Right kidney (tissue), 1 donor: Measurements from ENCODE around the gene RAB3GAP1.
"Not testable (repeated sequence)": the region's sequence is repeated elsewhere in the genome, so short reads cannot be mapped to it uniquely, and the experiment has no call there.

ENCODE experiments used
- DNase-seq: peaks from one replicate; pipeline ENCODE4 v3.0.0-alpha.2; 2016

The RAB3GAP1 gene

DNA sequence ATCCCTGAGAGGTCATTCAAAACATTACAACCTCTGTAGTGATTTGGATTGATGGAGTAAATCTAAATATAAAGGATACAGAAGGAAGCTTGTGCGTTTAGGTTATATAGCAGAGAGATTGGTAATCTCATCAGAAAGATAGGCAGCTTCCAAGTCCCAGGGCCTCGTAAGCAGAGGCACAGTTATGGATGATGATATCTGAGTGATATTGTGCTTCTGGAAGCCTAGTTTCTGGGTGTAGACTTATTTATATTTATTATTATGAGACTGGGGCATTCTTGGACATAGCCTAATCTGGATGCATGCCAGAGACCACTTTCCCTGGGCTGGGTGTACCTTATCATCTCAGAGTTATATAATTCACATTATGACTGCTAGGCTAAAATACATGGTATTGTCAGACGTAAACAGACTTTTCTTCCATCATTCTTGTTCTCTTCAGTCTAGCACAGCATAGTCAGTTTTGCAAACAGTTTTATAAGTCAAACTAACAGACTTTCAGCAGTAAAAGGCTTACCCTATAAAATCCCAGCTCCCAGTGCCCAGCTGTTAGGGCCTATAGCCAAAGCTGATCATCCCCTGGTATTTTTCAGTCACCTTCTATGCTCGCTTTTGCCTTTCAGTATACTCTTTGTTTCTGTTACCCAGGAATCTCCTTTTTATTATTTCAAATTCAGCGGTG is 47.9 kb downstream of the RAB3GAP1 start:
- DNase-seq, result no peak

DNA sequence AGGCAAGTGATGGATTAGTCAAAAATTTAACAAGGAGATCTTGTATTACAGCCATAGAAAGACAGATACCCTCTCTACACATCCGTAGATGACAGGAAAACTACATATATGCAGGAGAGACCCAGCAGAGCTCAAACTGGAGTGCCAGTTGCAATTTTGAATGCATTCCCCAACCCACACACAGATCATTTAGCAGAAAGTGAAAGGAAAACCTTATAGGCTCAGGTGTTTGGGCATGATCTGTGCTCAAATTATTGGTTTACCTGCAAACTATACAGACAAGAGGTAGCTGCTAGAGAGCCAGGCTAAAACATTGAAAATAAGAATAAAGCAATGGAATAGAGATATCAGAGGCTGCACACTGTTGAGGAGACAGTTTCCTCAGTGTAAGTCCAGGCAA is 51.8 kb downstream of the RAB3GAP1 start:
- DNase-seq, result no peak

DNA sequence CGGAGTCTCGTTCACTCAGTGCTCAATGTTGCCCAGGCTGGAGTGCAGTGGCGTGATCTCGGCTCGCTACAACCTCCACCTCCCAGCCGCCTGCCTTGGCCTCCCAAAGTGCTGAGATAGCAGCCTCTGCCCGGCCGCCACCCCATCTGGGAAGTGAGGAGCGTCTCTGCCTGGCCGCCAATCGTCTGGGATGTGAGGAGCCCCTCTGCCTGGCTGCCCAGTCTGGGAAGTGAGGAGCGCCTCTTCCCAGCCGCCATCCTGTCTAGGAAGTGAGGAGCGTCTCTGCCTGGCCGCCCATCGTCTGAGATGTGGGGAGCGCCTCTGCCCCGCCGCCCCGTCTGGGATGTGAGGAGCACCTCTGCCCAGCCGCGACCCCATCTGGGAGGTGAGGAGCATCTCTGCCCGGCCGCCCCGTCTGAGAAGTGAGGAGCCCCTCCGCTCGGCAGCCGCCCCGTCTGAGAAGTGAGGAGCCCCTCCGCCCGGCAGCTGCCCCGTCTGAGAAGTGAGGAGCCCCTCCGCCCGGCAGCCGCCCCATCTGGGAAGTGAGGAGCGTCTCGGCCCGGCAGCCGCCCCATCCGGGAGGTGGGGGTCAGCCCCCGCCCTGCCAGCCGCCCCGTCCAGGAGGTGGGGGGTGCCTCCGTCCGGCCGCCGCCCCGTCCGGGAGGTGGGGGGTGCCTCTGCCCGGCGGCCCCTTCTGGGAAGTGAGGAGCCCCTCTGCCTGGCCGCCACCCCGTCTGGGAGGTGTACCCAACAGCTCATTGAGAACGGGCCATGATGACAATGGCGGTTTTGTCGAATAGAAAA is 53.6 kb downstream of the RAB3GAP1 start:
- DNase-seq, result not testable (repeated sequence)

DNA sequence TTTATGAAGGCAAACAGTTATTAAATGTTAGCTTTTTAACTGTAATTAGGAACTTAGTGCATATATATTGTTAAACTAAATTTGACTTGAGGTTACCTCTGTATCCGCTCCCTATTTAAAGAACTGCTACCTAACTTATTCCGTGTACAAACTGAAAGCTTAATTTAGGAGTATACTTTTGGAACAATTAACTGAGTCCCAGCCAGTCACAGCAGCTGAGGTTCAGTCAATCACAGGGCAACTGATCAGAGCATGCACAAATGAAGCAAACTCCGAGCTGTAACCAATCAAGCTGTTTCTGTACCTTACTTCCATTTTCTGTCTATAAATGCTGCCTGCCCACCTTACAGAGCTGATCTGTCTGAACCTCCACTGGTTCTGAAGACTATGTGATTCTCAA is 61.2 kb downstream of the RAB3GAP1 start:
- no peak for DNase-seq

DNA sequence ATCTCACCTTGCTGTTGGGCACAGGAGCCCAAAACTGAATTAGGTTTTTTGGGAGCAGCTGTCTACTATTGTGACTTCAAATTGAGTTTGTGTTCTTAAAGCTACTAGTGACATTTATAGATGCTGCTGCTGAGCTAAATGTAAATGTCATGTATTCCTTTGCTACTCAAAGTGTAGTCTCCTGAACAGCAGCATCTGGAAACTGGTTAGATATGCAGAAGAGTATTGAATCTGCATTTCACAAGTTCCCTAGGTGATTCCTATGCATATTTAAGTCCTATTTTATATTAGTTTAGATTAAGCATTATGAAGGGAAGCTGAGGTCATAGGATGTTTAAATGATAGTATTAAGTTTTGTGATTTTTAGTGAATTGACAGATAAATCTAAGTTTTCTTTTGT is 67.5 kb downstream of the RAB3GAP1 start:
- DNase-seq, result no peak

DNA sequence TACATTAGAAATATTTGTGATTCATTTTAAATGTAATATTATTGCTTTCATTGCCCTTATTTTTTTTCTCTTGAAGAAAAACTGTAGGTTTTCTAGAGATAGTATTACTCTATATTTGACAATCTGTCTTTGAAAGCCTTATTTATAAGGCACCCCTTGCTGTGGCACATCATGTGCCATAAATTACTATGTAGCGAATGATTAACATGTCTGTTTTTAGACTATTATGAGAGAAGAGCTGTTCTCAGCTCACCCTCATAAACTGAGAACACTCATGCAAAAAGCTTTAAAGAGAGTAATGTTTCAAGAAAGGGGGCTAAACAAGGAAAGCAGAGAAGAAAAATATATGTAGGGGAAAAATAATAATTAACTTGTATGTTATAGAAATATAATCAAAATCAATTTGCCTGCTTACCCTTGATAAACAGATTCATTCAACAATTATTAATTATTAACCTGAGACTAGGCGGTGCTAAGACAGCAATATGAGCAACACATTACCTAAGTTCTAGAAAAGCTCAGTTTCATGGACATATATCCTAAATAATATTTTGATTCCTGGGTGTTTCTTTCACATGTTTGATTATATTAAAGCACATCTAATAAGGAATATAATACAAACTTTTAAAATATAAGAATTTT is 69.0 kb downstream of the RAB3GAP1 start:
- no peak for DNase-seq

DNA sequence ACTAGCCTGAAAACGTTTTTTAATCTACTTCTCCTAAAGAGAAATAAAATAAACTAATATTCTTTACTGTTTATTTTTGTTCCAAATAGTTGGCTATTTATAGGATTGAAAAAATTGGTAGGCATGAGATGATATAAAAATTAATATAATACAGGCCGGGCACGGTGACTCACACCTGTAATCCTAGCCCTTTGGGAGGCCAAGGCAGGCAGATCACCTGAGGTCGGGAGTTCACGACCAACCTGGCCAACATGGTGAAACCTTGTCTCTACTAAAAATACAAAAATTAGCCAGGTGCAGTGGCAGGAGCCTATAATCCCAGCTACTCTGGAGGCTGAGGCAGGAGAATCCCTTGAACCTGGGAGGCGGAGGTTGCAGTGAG is 69.6 kb downstream of the RAB3GAP1 start:
- DNase-seq, result not testable (repeated sequence)

DNA sequence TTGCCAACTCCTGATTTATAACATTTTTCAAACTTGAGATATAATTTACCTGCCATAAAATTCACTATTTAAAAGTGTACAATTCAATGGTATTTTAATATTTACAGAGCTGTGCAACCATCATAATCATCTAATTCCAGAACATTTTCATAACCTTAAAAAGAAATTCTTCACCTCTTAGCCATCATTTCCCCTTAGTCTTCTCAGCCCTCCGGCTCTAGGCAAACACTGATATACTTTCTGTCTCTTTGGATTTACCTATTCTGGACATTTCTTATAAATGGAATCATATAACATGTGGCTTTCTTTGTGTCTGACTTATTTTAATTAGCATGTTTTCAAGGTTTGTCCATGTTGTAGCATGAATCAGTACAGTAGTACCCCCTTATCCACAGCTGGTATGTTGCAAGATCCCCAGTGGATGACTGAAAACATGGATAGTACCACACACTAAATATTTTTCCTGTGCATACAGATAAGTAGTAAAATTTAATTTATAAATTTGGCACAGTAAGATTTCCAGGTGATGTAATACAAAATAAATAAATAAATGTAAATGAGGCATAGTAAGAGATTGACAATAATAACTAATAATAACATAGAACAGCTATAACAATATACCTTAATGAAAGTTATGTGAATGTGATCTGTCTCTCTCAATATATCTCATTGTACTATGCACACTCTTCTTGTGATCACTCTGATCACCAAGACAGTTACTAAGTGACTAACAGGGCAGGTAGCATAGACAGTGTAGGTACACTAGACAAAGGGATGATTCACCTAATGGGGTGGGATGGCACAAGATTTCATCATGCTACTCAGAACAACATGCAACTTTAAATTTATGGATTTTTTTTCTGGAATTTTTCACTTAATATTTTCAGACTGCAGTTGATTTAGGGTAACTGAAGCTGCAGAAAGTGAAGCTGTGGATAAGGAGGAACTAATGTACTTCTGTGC is 73.1 kb downstream of the RAB3GAP1 start:
- no peak for DNase-seq

DNA sequence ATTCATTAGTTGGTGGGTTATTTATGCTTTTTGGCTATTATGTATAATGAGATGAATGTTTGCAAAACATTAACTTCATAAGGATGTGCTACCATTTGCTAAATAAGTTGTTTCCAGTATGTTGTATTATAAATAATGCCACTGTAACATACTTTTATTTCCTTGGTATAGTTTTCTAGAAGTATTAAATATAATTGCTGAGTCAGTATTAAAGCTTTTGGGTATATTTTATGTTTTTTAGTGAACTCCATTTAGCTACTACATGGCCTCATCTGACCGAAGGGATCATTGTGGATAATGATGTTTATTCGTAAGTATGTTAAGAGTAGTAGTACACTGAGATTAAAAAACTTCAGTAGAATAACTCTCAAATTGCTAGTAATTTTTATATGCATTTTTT is 73.8 kb downstream of the RAB3GAP1 start:
- no peak for DNase-seq

DNA sequence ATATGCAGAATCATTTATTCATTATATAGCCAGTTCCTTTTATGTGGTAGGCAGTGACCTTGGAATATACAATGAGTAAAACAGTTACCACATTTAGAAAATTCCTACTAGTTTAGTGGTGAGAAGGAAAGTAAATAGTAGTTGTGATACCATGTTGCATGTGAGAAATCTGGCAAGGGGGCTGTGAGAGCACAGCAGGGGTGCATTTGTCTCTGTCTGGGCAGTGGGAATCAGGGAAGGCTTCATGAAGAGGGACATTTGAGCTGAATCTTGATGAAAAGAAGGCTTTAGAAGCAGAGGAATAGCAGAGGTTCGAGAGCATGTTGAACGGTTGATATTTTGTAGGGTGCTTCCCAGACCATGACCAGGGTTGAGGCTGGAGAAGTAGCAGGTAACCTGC is 78.7 kb downstream of the RAB3GAP1 start:
- no peak for DNase-seq

DNA sequence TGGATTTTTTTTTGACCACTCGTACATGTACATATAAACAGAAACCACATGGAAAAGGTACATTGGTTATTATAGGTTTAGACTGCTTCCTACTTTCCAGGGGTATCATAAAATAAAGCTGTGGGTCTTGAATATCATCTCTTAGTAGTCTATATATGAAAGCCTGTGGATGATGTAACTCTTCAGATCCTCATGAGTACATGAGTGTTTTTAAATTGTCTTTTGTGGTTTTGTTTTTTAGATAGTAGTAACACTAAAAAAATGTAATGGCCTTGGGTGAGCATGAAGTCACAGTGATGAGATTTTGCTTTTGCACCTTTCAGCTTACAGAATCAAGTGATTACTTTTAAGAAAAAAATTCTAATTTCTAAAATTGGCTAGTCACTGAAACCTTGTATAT is 80.2 kb downstream of the RAB3GAP1 start:
- no peak for DNase-seq

DNA sequence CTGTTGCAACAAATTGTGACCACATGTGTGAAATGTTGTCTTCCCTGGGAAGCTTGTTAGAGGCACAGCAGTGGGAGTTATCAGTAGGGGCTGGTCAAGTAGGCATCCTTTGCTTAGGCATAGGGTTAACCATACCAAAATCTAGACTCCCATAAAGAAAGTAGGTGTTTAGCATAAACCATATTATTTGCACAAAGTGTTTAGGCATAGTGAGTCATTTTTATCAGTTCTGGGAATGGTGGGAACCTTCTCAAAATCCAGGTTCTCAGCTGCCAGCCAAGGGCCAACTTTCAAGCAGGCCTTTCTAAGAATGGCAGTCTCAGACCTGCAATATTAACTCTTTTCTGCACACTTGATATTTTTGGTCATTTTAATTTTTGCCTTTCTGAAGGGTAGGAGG is 88.5 kb downstream of the RAB3GAP1 start:
- DNase-seq, result no peak

DNA sequence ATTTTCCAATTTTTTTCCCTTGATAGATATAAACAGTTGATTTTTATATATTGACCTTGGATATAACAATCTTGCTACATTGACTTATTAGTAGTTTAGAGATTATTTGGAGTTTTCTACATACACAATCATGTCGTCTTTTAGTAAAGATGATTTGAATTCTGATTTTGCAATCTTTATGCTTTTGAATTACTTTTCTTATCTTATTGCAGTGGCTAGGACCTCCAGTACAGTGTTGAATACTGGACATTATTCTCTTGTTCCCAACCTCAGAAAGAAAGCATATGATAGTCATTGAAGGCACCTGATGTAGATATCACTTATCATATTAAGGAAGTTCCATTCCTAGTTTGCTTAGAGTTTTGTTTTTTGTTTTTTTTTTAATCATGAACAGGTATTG is 90.2 kb downstream of the RAB3GAP1 start:
- DNase-seq, result no peak

DNA sequence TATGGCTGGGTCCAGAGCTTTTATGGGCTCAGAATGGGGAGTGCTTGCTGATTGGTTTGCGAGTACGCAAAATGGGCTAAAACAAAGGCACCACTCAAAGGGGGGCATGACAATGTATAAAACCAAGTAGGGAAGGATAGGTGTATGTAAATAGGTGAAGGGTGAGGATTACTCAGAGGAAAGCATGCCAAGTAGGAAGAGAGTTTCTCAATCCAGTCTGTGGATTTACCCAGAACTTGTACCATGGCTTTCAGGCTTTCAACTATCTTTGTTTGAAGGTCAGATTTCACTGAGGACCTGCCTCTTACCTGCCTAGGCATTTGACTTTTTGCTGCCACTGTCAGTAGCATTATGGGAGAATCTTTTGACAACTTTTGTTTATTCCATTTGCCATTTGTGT is 92.3 kb downstream of the RAB3GAP1 start:
- no peak for DNase-seq

DNA sequence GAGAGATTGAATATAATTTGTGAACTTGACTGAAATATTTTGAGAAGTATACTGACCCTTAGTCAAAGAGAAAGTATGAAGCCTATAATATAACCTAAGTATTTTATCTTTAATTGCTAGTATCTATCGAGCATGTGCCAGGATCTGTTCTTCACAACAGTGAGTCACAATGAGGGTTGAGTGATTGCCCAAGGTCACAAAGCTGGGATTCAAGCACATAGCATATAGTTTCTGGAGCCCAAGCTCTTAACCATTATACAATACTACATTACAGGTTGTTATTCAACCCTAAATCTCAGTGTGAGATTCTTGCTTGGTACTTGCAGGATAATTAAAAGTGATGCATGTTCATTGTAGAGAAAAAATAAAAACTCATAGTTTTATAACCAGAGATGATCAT is 97.2 kb downstream of the RAB3GAP1 start:
- DNase-seq, result no peak

DNA sequence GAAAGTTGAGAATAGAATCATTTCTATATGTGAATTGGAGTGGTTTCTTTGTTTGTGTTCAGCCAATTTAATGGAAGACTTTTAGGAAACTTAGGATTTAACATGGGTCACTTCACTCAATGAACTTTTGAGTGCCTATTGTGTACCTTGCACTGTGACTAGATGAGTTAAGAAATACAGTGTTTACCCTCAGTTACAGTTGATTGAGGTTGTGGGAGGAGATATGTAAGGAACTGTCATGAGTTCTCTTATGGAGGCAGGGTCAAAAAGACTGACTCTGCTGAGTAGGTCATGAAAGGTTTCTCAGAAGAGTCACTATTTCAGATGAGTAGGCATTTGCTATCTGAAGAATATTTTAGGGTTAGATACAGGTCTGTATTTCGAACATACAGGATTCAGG is 98.6 kb downstream of the RAB3GAP1 start:
- DNase-seq, result no peak

DNA sequence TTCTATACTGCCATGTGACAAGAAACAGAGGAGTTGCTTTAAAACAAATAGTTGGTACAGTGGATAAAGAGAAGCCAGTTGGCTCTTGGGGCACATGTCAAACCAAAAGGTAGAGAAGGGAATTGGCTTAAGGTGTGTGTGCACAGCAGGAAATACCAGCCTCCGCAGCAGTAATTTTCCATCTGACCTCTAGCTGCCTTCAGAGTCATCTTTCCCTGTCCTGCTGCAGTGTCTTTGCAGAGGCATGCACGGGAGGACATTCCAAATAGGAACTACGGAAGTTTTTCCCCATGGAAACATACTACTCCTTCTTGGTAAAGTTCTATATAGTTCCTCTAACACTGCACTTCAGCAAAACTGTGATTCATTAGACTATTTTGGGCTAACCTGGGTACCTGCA is 99.5 kb downstream of the RAB3GAP1 start:
- DNase-seq, result no peak

DNA sequence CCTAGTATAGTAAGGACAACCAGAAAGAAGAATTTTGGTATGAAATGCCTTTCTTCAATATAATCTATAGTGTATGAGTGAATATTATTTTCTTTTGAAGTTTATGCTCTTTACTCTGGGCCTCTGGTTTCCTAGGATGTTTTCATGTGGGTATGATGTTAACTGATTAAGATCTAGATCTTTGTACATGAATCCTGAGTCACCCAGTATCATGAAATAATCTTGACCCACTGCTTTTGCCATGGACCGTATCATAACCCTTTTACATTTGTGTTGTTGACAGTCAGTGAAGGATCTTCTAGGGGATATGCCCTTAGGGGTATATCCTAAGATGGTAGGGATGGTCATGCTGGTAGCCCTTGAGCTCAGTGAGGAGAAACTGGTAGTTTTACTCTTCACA is 100.3 kb downstream of the RAB3GAP1 start:
- DNase-seq, result no peak

DNA sequence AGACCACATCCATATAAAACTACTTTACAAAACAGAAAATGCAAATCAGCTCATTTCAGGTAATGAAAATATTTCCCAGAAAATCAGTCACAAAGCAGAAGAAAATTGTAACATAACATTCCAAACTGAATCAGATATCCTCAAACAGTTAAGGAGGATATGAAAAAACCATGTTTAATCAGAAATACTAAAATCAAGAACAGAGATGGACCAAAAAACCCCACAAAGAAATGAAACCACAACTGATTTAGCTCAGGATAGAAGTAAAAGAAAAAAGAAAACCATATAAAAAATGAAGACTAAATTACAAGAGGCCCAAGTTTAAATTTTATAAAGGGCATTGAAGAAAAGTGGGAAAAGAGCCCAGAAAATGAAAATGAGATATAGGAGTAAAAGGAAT is 102.9 kb downstream of the RAB3GAP1 start:
- no peak for DNase-seq

DNA sequence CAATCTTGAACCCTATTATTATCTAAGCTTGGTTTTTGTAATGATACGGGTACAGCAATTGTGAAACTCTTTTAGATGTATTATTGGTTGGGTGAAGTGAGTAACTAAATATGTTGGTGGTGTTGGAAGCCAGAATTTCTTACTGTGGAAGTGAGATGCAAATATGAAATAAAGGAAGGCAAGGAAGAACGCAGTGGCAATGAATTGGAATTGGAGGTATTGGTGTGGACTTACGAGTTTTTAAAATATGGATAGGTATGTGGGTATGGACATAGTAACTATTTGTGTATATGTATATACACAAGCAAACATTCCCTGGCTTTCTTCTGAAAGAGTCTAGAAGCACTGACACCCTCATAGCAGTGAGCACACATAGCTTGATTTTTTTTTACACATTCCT is 105.8 kb downstream of the RAB3GAP1 start:
- DNase-seq, result no peak

DNA sequence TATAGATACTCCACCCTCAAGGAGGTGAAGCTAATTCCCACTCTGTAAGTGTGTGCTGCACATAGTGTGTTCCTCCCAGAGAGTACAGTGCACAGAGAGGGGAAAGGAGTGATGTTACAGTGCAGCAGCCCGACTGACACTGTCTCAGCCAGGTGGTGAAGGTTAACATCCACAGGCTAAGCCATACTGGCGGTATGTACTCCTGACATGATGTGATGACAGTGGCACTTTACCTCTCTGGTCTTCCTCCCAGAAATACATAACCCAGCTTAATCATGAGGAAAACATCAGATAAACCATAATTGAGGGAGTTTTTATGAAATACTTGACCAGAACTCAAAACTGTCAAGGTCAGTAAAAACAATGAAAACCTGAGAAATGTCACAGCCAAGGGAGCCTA is 107.1 kb downstream of the RAB3GAP1 start:
- no peak for DNase-seq

DNA sequence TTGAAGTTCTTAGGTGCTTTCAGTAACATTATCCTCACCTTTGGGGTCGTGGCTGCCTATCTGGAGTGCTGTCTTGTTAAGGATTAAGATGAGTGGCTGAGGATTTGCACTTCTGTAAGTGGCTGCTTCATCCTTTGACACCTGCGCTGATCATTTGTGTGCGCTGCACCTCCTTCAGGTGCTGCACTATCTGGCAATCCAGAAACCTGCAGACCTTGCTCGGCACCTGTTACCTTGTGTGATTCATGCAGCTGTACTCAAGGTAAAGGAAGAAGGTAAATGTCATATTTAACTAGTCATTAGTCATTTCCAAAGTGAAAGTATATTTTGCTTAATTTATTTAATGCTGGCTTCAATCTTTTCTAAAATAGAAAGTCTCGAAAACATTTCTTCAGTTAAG is 110.3 kb downstream of the RAB3GAP1 start:
- DNase-seq, result no peak

DNA sequence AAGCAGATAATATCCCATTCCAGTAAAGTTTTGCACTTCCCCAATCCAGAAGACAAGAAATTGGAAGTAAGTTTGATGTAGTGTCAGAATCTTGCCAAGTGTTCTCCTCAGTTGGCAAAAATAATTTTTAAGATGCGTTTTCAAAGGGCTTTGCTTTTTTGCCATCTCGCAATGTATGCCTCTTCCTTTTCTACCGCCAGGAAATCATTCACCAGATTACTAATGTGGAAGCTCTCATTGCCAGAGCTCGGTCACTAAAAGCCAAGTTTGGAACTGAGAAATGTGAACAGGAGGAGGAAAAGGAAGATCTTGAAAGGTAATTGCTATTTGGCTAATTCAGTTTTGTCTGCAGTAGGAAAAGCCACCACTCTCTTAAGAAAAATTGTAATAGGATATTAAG is 110.7 kb downstream of the RAB3GAP1 start:
- DNase-seq, result no peak
